ENCODE data around the gene NR5A2.

DNA sequence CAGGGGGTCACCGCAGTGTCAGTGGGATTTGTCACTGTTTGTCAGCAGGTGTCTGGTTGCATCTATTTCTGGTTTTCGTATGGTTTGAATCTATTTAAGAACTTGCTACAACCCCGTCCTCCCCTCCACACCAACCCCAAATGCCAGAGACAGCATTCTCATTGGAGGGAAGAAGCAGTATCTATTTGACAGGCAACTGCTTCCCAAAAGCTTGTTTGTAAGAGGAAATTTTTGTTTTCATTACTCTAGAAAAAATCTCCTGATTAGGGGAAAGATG lies 54.4 kb downstream of the NR5A2 start:
- no peak for TF ChIP-seq YY1 (IDR thresholded peaks at IDR 0.05; ENCODE audit: insufficient read depth, insufficient read length)
- TF ChIP-seq SUZ12 (IDR thresholded peaks at IDR 0.05; ENCODE audit: extremely low read depth, insufficient read depth, insufficient read length): no peak
- no peak for TF ChIP-seq ZNF274 (IDR thresholded peaks at IDR 0.05; ENCODE audit: low read depth, low read length)
